LoVo (cell line): ENCODE measurements around the gene CACNG7.
A peak's percentile ranks its signal among the peaks of the same experiment; 100 is the strongest.

Source experiments
- DNase-seq: peaks from one replicate; pipeline ENCODE4 v3.0.0-alpha.2; 2016; ENCODE audit warnings: low spot score

The CACNG7 gene

DNA sequence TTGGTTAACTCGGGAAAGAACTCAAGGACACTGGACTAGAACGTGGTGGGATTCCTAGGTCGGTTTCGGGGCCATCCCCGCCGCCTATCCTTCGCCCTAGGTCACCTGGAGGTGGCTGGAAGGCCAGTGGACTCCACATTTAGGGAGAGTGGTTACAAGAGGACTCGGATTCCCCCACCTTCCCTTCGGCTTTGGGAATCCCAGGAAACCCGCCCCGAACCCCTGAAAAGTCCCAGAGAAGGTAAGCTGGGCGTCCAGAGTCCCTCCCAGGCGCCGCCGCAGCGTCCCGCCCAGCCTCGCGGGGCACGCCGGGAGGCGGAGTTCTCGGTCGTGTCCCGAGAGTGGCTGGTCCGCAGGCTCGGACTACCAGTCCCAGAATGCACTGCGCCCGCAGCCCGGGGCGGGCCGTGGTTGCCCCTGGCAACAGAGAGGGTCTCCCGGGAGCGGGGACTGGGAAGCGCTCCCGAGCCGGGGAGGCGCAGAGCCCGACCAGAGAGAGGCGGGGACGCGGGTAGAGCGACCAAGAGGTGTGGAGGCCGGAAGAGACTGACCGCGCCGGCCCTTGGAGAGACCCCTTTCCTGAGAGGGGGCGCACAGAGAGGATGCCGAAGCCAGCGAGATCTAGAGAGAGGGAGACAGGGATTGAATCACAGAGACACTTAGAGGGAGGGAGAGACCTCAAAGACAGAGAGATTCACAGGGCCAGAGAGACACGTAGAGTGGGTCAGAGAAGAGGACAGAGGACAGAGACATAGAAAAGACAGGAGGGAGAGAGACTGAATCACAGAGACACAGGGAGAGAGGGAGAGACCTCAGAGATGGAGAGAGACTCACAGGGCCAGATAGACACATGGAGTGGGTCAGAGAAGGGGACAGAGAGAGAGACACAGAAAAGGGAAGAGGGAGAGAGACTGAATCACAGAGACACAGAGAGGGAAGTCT lies 29.7 kb upstream of the CACNG7 start:
- DNase-seq: peak; percentile 82

DNA sequence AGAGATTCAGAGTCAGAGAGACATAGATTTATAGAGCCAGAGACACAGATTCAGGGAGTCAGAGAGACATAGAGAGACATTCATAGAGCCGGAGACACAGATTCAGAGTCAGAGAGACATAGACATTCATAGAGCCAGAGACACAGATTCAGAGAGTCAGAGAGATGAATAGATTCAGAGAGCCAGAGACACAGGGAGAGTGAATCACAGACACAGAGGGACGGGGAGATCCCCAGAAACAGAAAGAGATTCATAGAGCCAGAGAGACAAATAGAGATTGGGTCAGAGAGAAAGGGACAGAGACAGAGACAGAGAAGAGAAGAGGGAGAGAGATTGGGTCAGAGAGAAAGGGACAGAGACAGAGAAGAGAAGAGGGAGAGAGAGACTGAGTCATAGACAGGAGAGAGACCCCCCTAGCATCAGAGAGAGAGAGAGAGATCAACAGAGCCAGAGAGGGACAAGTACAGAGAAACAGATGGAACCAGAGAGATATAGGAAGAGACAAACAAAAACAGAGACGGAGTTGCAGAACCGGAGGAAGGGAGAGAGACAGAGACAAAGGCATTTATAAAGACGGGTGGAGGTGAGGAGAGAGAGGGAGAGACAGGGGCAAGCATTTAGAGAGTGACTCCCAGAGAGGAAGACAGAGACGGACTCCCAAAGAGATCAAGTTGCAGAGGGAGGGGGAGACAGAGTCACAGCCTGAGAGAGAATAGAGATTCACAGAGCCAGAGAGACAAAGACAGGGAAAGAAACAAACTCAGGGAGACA lies 28.2 kb upstream of the CACNG7 start:
- no peak for DNase-seq

DNA sequence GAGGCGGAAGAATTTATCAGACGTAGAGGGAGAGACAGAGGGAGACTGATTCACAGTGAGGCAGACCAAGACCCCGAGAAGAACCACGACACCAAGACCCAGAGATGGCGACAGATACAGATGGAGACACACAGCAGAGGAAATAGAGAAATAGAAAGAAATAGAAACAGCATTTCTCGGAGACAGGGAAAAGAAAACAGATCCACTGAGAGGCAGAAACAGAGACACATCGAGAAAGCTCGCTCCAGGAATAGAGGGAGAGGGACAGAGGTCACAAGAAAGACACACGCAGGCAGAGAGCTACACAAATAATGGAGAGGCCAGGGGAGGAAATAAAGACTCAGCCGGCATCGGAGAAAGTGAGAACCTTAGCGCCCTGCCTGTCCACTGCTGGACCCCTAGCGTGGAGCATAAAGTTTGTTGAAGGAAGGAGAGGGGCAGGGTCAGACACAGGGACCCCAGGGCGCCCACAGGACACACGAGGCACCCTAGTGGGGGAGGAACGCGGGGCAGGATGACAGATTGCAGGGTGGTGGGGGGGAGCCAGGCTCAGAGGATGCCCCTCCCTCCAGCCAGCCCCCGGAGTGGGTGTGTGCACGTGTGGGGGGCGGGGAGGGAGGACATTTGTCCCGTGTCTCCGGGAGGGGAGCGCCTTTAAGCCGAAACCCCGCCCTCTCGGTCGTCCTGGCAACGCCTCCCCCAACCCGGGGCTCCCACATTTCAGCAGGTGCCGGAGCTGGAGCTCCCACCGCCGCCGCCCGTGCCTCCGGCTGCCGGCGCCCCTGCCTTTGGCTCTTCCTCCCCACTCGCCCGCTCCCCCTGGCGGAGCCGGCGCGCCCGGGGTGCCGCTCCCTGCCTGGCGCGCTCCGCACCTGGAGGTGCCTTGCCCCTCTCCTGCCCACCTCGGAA lies 27.3 kb upstream of the CACNG7 start, which contains the start of gene PRKCG:
Gene PRKCG, plus strand, starts transcription at position 716 of the 909 bp plus-strand sequence. CDS start 298 bp downstream, outside the sequence.
- peak; percentile 54 for DNase-seq

DNA sequence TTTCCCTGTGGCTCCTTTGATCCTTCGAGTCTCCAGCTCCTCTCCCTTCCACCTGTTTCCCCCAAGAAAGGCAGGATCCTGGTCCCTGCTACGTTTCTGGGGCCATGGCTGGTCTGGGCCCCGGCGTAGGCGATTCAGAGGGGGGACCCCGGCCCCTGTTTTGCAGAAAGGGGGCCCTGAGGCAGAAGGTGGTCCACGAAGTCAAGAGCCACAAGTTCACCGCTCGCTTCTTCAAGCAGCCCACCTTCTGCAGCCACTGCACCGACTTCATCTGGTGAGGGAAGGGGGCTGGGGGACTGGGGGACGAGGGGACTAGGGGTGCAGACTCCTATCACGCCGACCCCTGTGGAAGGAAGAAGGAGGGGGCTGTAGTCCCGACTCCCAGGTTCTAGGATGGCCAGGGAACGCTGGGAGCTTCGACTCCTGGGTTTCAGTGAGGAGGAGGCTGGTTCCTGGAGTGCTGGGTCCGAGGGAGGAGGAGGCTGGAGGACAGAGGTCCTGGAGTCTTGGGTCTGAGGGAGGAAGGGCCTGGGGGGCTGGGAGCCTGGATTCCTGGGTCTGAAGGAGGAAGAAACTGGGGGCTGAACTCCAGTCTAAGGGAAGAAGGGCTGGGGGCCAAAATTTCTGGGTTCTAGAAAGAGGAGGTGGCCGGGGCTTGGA lies 26.6 kb upstream of the CACNG7 start:
- no peak for DNase-seq

DNA sequence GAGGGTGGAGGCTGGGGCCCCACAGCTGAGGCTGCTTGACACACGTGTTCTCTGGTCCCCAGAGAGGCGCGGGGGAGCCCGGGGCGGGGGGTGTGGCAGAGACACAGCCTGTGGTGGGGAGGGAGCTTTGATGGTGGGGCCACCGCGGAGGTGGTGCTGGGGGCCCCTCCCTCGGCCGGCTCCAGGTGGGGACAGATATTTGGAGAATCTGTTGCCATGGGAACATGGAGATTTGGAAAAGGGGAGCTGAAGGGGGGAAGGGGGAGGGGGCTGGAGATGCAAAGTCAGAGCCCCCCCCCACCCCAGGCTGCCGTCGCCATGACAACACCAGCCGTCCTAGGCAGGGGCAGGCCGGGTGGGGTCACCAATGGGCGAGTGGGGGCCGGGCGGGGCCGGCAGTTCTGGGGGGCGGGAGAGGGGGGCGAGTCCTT lies 25.8 kb upstream of the CACNG7 start:
- no peak for DNase-seq

DNA sequence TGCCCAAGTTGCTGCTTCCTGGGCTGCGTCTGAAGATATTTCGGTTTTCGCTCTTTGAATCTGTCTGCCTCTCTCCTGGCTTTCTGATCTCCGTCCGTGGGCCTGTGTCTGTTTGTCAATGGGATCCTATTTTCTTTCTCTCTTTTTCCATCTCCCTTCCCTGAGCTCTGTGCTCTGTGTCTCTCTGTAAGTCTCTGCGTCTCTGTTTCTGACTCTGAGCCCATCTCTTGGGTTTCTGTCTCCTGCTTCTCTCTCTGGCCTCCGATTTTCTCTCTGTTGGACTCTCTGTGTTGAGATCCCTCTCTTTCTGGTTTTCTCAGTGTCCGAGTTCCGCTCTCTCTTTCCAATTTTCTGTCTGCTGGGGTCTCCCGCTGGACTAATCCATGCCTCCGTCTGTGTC lies 25.3 kb upstream of the CACNG7 start:
- DNase-seq: no peak

DNA sequence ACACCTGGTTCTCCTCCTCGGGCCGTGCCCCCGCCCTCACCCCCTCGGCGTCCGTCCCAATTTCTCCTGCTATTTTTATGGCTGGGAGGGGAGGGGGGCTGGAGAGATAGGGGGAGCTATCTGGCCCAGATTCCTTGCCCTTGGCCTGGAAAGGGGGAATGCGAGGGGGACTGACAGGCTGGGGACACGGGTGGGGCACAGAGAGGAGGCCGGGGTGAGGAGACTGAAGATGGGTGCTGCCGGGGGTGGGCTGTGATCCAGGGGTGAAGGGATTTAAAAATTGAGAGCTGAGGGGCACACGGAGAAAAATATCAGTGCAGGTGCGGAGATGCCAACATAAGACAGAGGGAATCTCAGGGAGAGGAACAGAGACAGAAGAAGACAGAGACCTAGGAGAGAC lies 24.8 kb upstream of the CACNG7 start:
- no peak for DNase-seq

DNA sequence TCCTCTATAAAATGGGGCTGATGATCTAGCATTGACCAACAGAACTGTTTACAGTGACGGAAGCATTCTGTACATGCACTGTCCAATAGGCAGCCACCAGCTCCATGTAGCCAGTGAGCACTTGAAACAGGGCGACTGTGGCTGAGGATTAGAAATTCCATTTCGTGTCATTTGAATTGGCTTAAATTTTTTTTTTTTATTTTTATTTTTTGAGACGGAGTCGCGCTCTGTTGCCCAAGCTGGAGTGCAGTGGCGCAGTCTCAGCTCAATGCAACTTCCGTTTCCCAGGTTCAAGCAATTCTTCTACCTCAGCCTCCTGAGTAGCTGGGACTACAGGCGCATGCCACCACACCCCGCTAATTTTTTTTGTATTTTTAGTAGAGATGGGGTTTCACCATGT lies 24.0 kb upstream of the CACNG7 start:
- no peak for DNase-seq

DNA sequence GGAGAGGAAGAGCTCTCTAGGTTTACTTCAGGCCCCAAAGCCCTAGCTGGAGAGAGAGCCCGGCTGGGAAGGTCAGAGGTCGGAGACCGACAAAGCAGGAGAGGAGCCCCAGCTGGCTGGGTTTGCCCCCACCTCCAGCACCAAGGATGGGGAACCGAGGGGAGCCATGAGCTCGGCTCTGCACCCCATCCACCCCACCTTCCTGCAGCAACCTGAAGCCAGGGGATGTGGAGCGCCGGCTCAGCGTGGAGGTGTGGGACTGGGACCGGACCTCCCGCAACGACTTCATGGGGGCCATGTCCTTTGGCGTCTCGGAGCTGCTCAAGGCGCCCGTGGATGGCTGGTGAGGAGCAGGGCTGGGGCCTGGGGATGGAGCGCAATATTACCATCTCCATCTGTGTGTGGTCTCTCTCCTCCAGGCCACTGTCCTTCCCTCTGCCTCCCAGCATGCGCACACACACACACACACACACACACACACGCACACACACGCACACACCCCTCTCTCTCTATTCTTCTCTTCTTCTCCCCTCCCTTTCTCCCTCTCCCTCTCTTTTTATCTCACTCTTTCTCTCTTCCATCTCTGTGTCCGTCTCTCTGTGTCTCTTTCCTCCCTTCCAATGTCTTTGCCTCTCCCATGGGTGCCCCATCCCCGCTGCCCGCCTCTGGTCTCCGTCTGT lies 16.6 kb upstream of the CACNG7 start:
- DNase-seq: no peak

DNA sequence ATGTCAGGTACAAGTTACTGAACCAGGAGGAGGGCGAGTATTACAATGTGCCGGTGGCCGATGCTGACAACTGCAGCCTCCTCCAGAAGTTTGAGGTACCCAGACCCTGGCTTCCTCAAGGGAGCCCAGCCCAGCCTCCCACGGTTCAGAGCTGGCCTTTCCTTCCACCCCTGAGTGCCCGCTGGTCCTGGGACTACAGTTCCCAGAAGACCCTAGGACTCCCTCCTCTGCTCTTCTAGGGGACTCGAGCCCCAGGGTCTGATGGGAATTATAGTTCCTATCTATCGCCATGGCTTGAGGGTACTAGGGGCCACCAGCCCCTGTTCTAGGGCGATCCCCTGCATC lies 16.1 kb upstream of the CACNG7 start:
- no peak for DNase-seq

DNA sequence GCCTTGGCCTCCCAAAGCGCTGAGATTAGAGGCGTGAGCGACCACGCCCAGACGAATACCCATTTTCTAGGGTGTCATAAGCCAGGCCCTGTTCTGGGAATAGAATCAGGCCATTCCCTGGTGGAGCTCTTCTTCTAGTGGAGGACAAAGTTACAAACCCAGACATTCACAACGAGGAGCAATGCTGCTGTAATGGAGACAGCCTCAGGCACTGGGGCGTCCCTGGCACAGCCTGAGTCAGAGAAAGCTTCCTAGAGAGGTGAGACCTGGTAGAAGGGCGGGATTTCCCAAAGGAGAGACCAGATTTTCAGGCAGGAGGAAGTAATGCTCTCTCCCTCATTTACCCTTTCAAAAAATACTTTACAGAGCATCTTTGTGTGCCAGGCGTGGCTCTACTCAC lies 14.4 kb upstream of the CACNG7 start:
- DNase-seq: no peak

DNA sequence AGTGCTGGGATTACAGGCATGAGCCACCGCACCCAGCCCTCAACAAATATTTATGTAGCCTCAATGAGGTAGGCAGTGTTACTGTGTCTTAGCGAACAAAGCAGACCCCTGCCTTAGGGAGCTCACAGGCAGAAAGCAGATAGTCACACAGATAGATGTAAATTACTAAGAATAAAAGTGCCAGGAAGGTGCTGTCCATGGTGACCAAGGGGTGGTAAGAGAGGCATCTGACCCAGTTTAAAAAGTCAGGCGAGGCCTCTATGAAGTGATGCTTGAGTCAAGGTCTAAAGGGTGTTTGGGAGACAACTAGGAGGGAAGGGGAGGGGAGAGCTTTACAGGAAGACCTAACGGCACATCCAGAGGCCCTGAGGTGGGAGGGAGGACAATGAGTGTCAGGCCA lies 12.4 kb upstream of the CACNG7 start:
- no peak for DNase-seq

DNA sequence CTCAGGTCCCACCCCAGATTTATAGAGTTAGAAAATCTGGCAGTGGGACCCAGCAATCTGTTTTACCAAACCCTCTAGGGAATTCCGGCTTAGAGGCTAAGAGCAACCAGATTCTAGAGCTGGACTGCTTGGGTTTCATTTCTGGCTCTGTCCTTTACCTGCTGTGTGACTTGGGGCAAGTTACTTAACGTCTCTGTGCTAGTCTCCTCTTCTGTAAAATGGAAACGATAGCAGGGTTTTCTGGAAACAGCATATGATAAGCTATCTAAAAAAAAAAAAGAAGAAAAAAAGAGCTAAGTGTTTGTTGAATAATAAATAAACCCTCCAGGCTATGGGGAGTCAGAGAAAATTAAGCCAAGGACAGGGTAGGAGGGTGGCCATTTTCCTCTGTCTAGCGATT lies 11.6 kb upstream of the CACNG7 start:
- DNase-seq: no peak

DNA sequence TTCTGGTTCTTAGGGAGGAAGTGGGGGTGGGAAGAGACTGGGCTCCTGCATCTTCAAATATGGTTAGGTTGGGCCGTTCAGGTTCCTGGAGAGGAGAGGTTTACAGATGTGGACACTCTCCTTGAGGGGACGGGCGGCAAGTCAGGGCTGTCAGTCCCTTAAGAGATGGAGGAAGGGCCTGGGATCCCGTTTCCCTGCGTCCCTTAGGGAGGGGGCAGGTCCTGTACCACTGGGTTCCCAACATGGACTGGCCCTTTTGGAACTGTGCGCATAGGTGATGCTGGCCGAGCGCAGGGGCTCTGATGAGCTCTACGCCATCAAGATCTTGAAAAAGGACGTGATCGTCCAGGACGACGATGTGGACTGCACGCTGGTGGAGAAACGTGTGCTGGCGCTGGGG lies 10.9 kb upstream of the CACNG7 start:
- DNase-seq: no peak

DNA sequence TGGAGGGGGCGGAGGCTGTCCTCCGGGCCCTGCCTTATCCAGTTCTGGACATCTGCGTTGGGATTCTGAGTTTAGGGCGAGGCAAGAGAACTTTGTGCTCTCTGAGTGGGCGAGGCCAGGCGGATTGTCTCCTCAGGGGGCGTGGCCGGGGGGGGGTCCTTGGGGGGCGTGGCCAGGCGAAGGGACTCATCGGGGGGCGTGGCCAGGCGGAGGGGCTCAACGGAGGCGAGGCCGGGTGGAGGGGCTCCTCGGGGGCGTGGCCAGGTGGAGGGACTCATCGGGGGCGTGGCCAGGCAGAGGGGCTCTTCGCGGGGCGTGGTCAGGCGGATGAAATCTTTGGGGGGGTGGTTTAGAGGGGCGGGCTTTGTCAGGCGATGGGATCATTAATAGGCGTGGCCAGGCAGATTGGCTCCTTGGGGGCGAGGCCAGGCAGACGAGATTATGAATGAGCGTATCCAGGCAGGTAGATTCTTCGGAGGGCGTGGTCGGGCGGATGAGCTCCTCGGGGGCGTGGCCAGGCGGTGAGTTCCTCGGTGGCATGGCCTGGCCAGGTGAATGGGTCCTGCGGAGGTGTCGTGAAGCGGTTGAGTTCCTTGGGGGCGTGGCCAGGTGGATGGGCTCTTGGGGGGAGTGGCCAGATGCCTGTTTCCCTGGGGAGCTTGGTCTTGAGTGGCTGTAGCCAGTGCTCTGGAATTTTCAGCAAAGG lies 10.3 kb upstream of the CACNG7 start:
- DNase-seq: no peak

DNA sequence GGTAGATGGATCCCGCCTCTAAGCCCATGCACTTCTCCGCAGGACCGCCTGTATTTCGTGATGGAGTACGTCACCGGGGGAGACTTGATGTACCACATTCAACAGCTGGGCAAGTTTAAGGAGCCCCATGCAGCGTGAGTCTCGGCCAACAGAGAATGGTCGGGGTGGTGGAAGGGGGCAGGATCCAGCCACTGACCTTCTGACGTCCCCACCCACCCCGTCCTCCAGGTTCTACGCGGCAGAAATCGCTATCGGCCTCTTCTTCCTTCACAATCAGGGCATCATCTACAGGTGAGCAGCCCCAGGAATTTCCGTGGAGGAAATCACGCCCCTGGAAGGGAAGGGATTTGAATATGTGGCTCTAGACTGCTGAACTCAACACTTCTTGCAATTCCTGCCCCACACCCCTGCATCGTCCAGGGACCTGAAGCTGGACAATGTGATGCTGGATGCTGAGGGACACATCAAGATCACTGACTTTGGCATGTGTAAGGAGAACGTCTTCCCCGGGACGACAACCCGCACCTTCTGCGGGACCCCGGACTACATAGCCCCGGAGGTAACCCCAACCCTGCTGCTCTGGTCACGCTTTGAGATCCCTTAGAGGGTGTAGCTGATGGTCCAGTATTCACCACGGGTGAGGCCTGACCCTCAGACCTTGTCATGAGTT lies 8.8 kb upstream of the CACNG7 start:
- no peak for DNase-seq

DNA sequence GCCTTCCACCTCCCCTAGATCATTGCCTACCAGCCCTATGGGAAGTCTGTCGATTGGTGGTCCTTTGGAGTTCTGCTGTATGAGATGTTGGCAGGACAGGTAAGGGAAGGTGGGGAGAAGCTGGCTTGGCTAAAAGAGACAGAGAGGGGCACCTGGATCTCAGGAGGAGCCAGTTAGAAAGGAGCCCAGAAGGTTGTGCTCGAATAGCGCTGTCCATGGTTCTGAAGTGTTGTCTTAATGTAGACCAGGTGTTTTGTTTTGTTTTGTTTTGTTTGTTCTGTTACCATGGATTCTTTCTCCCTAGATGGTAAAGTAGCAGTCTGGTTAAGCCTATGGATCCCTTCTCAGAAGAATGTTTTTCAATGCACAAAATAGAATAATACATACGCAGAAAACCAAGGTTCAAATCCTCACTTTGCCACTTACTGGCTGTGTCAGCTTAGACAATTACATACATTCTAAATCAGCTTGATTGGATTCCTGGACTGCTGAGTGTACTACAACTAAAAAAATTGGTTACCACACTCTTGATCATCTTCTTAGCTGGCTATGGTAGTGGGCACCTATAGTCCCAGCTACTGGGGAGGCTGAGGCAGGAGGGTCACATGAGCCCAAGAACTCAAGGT lies 5.9 kb upstream of the CACNG7 start:
- peak; percentile 48 for DNase-seq

DNA sequence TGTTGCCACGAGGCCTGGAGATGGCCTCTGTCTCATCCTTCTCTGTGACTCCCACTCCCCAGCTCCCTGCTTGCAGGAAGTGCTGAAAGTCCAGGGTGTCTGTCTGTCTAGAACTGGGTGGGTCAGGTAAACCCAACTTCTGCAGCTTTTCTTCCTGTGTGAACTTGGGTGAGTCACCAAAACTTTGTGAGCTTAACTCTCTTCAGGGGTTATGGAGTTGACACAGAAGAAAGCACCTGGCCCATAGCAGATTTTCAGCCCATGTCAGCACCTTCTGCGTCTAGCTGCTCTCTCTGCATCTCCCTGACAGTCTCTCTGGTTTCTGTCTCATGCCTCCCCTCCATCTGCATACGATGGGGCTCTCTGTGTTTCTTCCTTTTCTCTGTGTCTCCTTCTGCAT lies 4.2 kb upstream of the CACNG7 start:
- no peak for DNase-seq

DNA sequence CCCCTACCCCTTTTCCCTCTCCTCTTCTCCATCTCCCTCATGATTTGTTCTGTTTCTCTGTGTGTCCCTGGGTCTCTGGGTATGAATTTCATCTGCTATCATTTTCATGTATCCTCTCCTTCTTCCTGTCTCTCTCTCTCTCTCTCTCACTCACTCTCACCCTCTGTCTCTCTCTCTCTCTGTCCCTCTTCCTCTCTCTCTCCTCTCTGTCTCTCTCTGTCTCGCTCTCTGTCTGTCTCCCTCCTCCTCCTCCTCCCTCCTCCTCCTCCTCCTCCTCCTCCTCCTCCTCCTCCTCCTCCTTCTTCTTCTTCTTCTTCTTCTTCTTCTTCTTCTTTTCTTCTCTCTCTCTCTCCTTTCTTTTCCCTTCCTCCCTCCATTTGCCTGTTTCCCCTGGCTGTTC lies 3.3 kb upstream of the CACNG7 start:
- no peak for DNase-seq
